PFSK-1 (cell line): ENCODE data around the gene ATG9B.

ENCODE experiments used
- FOXP2 ChIP-seq: optimal IDR thresholded peaks from 2 replicates; pipeline ENCODE3; 2011; ENCODE audit warnings: borderline replicate concordance, control low read depth, inconsistent platforms; ENCODE audit not compliant: insufficient read depth; ENCODE audit errors: extremely low read length, extremely low read depth
- POLR2AphosphoS5 ChIP-seq: IDR thresholded peaks from 2 replicates; pipeline ENCODE4 v1.6.1; 2012; ENCODE audit warnings: low read depth, mild to moderate bottlenecking, control low read depth, low read length, moderate library complexity
- SIN3A ChIP-seq: IDR thresholded peaks from 2 replicates; pipeline ENCODE4 v1.6.1; 2012; ENCODE audit warnings: mild to moderate bottlenecking, low read length, moderate library complexity, borderline replicate concordance; ENCODE audit not compliant: insufficient read depth
- TF ChIP-seq, protein P1 (sequence below), 2 experiments: IDR thresholded peaks; 2 replicates each; pipeline versions ENCODE4 v1.6.1 to v1.8.0; 2011 to 2012; ENCODE audit warnings: low read depth in 2 of 2, low read length in 2 of 2, control low read depth in 1 of 2, inconsistent platforms in 1 of 2, mild to moderate bottlenecking in 1 of 2, moderate library complexity in 1 of 2; ENCODE audit not compliant: insufficient read depth in 1 of 2

DNA sequence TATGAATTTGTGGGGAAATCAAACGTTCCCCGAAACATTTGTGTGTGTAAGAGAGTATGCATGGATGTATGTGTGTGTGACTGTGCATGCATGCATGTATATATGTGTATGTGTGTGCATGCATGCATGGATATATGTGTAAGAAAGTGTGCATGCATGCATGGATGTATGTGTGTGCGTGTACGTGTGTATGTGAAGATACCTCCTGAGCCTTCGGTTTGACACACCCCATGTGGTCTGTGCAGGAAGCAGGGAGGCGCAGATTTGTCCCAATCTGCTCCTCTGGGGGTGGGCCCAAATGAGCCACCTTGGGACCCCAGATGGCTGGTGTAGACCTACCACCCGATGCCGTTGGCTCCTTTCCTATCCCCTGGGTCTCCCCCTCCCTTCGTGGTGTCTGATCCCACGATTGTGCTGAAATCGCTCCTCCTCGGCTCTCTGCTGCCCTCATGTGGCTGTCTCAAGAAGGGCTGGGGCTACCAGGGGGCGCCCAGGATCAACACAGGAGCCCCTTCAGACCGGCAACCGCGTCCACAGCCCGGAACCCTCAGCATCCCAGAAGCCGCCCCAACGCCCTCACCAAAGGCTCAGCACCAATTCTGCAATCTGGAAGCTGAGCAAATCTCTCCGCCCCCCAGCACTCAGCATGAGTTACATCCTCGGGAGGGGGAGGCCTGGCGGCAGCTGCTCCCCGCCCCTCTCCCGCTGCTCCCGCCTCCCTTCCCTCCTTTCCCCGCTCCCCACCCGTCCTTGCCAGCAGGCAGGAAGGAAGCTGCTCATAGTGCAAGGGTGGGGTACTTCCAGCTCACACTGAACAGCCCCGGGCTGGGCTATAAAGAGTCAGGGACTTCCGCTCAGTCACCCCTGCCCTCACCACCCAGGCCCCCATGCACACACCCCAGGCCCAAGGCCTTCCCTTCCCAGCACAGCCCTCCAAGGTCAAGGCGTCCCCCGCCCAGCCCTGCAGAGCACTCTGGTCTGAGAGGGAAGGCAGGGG is 35.8 kb downstream of the ATG9B start:
- TF ChIP-seq FOXP2 = no peak
- TF ChIP-seq, protein P1, sequence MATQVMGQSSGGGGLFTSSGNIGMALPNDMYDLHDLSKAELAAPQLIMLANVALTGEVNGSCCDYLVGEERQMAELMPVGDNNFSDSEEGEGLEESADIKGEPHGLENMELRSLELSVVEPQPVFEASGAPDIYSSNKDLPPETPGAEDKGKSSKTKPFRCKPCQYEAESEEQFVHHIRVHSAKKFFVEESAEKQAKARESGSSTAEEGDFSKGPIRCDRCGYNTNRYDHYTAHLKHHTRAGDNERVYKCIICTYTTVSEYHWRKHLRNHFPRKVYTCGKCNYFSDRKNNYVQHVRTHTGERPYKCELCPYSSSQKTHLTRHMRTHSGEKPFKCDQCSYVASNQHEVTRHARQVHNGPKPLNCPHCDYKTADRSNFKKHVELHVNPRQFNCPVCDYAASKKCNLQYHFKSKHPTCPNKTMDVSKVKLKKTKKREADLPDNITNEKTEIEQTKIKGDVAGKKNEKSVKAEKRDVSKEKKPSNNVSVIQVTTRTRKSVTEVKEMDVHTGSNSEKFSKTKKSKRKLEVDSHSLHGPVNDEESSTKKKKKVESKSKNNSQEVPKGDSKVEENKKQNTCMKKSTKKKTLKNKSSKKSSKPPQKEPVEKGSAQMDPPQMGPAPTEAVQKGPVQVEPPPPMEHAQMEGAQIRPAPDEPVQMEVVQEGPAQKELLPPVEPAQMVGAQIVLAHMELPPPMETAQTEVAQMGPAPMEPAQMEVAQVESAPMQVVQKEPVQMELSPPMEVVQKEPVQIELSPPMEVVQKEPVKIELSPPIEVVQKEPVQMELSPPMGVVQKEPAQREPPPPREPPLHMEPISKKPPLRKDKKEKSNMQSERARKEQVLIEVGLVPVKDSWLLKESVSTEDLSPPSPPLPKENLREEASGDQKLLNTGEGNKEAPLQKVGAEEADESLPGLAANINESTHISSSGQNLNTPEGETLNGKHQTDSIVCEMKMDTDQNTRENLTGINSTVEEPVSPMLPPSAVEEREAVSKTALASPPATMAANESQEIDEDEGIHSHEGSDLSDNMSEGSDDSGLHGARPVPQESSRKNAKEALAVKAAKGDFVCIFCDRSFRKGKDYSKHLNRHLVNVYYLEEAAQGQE (IDR thresholded peaks at IDR 0.05; ENCODE audit: insufficient read depth in 1 of 2, low read depth in 2 of 2, low read length in 2 of 2) = no peak
- TF ChIP-seq POLR2AphosphoS5 = no peak
- TF ChIP-seq SIN3A = no peak
